Measurements from ENCODE around the gene ALDH2.

GRCh38 chr12:111728795-111729194, 37.9 kb upstream of the ALDH2 start:
- TF ChIP-seq CTCF (conservative IDR thresholded peaks at IDR 0.05 in 1 of 2, IDR thresholded peaks at IDR 0.05 in 1 of 2; ENCODE audit: low read depth in 1 of 2, low read length in 2 of 2) = no peak
- TF ChIP-seq EZH2 (IDR thresholded peaks at IDR 0.05; ENCODE audit: low read length, missing control alignments) = no peak
